ENCODE data around the gene GPC1.
"Not testable (repeated sequence)": the region's sequence is repeated elsewhere in the genome, so short reads cannot be mapped to it uniquely, and the experiment has no call there.

Gene GPC1

GRCh38 chr2:240435457-240435947 is at the start of gene GPC1:
Gene GPC1 (plus strand): TSS chr2:240435663. CDS start chr2:240435919, 256 bp downstream.
- no peak for TF ChIP-seq CTCF (IDR thresholded peaks at IDR 0.05; ENCODE audit: low read depth, low read length, missing control alignments)
- H3K4me3 ChIP-seq (ENCODE audit: low read depth, low read length) = peak within 1 kb of the TSS; percentile 45
- DNase-seq (ENCODE audit: low read depth) = no peak

GRCh38 chr2:240386326-240386725 is 49.1 kb upstream of the GPC1 start:
- no peak for TF ChIP-seq CTCF (IDR thresholded peaks at IDR 0.05; ENCODE audit: low read depth, low read length, missing control alignments)
- H3K4me3 ChIP-seq (ENCODE audit: low read depth, low read length) = no peak overlapping the region
- no peak for DNase-seq (ENCODE audit: low read depth)

- DNase-seq (ENCODE audit: low read depth); H3K4me3 ChIP-seq (ENCODE audit: low read depth, low read length): not testable (repeated sequence)
Measured at GRCh38 chr2:240386743-240387142, 48.7 kb upstream of the GPC1 start.

GRCh38 chr2:240387325-240387668 is 48.2 kb upstream of the GPC1 start:
- H3K4me3 ChIP-seq (ENCODE audit: low read depth, low read length) = no peak overlapping the region
- no peak for DNase-seq (ENCODE audit: low read depth)
- no peak for TF ChIP-seq CTCF (IDR thresholded peaks at IDR 0.05; ENCODE audit: low read depth, low read length, missing control alignments)

- H3K4me3 ChIP-seq (ENCODE audit: low read depth, low read length) = no peak overlapping the region
- no peak for TF ChIP-seq CTCF (IDR thresholded peaks at IDR 0.05; ENCODE audit: low read depth, low read length, missing control alignments)
- DNase-seq (ENCODE audit: low read depth) = no peak
Measured at GRCh38 chr2:240387669-240388358, 47.6 kb upstream of the GPC1 start.

GRCh38 chr2:240388471-240389301 is 46.8 kb upstream of the GPC1 start:
- no peak for TF ChIP-seq CTCF (IDR thresholded peaks at IDR 0.05; ENCODE audit: low read depth, low read length, missing control alignments)
- H3K4me3 ChIP-seq (ENCODE audit: low read depth, low read length) = no peak overlapping the region
- DNase-seq (ENCODE audit: low read depth) = no peak

GRCh38 chr2:240389302-240389805 is 46.1 kb upstream of the GPC1 start:
- H3K4me3 ChIP-seq (ENCODE audit: low read depth, low read length) = no peak overlapping the region
- no peak for DNase-seq (ENCODE audit: low read depth)
- TF ChIP-seq CTCF (IDR thresholded peaks at IDR 0.05; ENCODE audit: low read depth, low read length, missing control alignments) = no peak

Data from GM12864 (cell line).